CD4-positive, alpha-beta T cell treated with Interleukin-2 at 100 ng/mL for 4 hours (primary cell): ENCODE measurements around the gene DIAPH1.

Experiments
- DNase-seq: peaks from one replicate; pipeline ENCODE4 v3.0.0-alpha.2; 2020; ENCODE audit warnings: low spot score

The DIAPH1 gene

DNA sequence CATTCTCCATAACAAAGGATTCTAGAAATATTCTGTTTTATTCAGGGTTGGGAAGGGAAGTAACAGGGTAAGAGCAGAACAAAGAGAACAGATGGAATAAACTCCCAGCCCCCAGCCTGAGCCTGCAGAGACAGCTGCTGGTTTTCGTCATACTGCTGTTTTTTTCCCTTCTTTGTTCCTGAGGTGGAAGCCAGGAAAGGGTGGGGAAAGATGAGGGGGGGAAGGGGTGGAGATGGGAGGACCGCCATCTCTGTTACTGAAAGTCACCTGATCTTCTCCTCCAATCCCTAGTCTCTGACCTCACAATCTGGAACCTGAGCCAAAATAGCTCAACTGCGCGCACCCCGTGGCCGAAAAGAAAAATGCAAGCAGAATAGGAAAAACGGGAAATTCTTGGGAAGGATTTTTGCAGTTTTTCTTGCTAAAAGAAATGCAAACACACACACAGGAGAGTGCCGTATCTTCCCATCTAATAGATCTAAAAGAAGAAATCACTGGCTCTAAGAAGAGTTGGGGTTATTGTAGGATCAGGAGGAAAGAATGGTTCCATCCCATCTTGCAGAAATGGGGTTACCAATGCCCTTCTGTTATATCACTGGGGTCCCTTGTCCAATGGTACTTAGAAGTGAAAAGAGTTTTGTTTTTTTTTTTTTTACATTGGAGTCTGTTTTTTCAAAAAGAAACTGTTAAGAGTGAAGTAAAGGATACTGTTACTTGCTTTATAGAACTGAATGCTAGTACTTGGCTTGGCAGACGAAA, 57.9 kb downstream of the DIAPH1 start:
- DNase-seq, result no peak

DNA sequence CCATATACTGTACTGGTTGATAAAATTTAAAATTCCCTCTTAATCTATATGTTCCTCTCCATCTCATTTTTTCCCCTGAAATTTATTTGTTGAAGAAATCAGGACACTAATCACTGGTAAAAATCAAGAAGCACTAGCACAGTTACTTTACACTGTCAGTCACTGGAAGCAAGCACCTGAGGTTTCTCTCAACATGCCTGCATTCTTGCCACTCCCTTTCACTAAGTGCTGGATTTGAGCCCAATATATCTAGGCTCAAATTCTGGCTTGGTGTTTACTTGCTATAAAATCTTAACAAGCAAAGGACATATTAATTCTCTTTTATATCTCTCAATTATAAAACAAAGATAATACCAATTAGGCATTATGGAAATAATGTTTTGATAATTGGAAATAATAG, 58.6 kb downstream of the DIAPH1 start:
- DNase-seq, result no peak

DNA sequence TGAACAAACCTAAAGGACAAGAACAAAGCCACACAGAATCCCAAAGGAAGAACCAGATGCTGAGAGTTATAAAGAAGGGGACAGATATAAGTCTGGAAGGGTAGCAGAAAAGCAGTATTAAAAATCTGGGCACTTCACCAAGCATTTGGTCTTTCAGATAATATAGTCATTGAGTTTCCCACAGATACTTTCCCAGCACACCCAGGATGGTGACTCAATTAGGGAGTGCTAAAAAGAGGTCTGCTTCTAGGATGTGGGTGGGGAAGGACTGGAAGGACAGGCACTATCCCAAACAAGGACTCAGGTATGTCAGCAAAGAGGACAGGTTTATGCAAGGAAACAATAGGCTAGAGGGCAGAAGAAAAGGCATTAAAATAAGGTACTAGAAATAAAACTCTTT, 59.3 kb downstream of the DIAPH1 start:
- DNase-seq, result no peak

DNA sequence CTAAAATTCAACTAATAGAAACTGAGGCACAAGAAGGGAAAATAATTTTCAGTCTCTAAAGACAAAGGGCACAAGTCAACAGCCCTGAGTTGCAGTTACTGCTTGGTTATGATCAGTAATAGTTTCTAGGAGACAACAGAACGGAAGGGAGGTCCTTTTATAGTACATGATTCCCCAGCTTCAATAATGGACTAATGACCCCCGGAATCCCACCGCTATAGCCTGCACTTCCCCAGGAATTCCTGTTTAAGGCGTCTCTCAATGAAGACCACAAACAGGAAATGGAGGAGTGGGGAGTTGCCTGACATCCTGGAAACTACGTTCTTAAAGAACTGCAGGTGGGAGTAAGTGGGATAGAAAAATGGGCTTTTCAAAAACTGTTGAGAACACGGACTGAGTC, 60.6 kb downstream of the DIAPH1 start:
- DNase-seq, result no peak

DNA sequence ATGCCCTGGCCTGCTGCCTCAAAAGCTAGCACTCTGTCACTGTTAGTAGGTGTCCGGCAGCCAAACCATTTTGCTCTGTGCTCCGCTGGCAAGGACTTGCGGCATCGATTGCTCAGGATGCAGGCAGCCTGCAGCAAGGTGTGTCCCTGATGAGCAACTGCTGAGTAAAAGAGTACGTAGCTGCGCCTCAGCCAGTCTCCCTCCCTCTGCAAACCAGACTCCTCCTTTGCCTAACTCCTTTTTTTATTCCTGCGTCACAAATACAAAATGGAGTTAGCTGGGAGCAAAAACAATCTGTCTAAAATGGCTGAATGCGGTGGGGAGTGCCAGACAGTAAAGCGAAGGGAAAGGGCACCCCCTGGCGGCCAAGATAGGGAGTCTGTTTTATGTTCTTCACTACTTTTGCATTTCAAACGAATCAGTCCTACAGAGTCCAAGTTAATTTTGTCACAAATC, 61.1 kb downstream of the DIAPH1 start:
- peak; percentile 79 for DNase-seq

DNA sequence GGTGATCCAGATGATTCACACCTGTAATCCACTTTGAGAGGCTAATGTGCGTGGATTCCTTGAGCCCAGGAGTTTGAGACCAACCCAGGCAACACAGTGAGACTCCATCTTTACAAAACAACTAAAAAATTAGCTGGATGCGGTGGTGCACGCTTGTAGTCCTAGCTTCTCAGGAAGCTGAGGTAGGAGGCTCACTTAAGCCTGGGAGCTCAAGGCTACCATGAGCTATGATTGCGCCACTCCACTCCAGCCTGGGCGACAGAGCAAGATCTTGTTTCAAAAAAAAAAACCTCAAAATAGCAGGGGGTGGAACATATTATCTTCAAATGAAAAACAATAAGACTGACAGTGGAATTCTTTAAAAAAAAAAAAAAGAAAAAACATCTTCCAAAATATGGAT, 70.9 kb downstream of the DIAPH1 start:
- DNase-seq, result no peak

DNA sequence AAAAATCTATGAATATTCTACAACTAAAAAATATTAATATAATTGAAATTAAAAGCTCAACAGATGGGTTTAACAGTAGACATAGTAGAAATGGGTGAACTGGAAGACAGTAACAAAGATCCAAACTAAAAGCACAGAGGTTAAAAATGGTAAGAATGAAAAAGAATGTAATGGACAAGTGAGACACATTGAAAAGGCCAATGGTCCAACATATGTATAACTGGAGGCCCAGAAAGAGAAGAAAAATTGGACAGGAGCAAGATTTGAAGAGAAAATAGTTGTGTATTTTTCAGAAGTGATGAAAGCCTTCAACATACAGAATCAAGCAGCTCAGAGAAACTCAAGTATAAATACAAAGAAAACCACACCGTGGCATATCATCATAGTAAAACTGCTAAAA, 71.3 kb downstream of the DIAPH1 start:
- DNase-seq, result no peak

DNA sequence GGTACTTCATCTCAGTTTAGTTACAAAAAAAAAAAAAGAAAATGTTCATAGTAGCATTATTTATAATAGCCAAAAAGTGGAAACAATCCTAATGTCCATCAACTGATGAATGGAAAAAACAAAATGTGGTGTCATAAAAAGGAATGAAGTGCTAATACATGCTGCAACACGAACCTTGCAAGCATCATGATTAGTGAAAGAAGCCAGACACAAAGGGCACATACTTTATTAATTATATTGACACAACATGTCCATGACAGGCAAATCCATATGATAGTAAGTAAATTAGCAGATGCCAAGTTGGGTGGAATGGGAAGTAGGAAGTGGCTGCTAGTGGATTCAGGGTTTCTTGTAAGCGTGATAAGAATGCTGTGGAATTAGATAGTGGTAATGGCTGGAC, 75.7 kb downstream of the DIAPH1 start:
- DNase-seq, result no peak

DNA sequence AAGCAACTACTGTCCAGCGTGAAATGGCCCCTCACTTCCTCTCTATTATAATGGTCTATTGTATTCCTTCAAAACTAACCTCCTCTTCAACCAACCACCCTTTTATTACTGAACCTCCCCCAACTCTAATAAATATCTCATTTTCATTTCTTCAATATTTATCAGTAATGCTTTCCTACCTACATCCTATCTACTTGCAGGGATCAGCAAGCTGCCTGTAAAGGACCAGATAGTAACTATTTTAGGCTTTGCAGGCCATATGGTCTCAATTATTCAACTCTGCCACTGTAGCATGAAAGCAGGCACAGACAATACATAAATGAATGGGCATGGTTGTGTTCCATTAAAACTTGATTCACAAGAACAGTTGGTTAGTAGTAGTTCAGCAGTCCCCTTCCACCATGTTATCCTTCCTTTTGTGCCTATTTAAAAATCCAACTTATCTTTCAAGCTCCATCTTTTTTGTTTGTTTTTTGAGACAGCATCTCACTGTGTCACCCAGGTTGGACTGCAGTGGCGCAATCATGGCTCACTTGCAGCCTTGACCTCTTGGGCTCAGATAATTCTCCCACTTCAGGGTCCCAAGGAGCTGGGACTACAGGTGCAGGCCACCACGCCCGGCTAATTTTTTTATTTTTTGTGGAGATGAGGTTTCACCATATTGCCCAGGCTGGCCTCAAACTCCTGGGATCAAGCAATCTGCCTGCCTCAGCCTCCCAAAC, 84.1 kb downstream of the DIAPH1 start:
- no peak for DNase-seq

DNA sequence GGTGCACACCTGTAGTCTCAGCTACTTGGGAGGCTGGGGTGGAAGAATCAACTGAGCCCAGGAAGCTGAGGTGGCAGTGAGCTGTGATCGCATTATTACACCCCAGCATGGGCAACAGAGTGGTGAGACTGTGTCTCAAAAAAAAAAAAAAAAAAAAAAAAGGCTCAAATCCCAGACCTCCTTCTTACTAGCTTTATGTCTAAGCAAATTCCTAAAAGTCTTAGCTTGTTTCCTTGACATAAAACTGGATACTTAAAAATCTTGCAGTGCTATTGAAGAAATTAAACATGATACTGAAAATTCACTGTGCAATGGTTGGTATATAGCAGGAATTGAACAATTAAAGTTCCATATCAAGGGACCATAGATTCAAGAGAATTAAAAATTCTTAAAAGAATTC, 84.9 kb downstream of the DIAPH1 start:
- DNase-seq, result no peak

DNA sequence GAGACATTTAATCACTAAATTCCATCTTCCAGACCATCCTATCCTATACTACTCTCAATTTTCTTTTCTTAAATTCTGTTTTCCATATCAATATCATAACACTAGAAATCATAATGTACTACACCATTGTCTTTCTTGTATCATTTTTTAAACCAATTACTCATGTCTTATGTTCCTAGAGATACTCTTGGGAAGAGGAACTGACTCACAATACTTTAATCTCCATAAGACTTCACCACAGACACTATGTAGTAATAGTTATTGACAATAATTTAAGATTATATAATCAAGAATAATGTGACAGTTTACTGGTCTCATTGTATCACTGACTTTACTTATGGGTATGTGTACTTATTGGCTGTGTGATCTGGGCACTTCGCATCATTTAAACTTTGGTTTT, 86.1 kb downstream of the DIAPH1 start:
- DNase-seq, result no peak

DNA sequence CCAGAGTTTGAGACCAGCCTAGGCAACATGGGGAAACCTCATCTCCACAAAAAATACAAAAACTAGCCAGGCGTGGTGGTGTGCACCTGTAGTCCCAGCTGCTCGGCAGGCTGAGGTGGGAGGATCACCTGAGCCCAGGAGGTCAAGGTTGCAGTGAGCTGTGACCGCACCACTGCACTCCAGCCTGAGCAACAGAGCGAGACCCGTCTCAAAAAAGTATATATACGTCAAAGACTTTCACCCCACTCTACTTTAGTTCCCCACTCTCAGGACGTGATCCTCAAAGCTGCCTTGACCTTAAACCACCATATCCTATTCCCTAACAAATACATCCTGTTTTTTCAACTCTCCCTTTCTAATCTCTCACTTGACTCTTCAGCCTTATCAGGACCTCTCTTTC, 88.9 kb downstream of the DIAPH1 start:
- DNase-seq, result no peak

DNA sequence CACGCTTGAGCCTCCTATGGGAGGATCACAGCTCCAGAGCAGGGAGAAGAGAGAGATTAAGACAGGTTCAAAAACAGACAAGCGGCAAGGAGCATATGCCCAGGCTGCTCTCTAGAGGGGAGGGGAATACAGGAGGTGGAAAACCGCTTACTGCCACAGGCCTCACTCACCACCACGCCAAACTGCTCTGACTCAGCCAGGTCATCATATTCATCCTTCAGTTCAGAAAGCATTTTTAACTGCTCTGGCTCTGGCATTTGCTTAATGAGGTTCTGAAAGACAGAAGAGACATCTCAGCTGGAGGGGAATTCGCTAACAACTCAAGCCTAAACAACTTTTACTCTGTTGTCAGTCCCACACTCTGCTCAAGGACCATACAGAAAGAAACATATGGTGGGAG, 89.8 kb downstream of the DIAPH1 start:
- no peak for DNase-seq

DNA sequence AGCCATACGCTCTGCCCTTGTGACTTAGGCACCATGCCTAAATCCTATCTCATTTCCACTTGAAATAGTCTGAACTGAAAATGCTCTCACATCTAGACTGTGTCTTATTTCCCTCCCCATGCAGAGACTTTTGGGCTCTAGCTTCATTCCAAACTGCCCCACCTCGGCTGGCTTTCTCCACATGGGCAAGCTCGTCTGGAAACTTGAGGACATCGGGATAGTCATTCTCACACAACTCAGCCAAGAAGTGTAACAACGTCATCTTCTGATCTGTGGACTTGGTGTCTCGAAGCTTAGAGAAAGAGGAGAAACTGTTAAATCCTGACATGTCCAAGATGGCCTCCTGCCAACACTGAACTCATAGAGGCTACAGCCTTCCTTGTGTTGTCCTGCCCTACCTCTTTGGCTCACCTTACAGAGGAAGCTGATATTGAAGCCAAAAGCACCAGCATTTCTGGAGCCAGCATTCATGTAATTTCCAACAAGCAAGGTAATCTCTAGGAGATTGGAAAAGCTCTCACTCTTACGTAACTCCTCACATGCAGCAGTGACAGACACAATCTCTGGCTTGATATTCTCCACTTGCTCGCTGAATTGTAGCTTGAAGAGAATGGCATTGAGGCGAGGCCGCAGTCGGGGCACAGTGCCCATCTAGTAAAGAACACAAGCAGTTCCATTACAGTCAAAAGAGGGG, 90.4 kb downstream of the DIAPH1 start:
- no peak for DNase-seq

DNA sequence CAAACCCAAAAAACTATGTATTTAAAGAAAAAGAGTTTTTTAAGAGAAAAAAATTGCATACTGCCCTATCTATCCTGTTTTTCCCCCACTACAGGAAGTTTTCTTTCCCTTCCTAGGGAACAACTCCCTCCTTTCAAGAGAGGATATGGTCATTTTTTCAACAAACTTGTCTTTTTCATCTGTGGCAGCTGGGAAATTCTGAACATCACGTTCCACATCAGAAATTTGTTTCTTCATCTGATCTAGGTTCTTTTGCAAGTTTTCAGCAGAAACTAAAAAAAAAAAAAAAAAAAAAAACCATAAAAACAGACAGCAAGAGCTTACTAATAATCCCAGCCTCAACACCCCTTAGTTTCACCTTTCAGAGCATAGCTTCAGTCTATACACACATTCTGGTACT, 91.4 kb downstream of the DIAPH1 start:
- DNase-seq, result no peak

DNA sequence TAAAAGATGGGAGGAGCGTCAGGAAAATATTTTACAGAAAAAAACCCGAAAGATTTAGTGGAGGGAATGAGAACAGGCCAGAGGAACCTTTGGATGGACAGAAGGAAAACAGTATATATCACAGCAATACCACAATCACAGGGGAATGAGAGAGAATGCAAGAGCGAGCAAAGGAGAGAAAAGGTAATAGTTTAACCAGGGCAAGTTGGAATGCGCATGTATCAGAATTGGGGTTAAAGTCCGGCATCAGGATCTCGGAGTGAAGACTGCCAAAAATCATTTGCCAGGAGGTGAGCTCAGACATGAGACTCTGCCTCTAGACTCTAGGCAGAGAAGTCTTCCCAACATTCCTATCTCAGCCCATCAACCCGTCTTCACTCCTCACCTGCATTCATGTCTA, 93.1 kb downstream of the DIAPH1 start:
- no peak for DNase-seq

DNA sequence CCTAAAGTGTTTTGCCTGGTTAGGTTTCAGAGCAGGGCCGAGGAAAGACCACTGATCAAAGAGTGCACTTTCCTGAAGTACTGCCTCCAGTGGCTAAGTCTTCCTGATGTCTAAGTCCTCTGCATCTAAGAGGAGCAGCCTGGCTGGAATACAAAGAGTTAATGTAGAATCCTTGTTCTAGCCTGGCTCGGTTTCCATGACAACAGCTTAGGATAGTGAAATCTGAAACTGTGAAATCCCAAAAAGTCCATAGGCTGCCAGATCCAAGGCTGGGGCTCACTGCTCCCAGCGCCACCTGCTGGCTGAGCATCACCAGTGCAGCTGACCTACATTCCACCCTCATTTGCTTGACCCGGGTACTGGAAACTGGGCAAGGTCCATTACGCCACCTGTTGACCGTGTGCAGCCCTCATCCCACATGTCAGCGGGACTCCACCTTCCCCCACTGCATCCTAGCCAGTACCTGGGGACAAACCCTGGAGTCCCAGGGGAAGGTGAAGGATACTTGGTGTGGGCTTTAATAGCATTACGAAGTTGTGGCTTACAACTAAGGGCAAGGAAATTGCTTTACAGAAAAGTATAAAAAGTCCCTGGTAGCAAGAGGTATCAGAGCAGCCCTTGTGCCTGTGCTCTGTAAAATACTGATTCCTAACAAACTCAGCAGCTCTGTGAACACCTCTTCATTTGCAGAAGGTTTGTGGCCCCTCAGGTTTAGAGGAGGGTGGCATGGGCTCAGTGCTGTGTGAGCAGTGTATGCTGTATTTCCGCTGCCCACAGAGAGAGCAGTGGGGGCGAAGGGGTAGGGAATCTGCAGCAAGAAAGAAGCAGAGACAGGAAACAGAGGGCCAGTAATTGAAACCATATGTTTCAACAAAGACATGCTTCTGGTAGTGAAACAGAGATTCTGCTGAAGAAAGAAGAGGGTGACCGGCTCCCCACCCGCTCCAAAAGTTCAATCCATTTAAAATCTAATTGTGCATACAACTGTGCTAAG, 93.9 kb downstream of the DIAPH1 start:
- DNase-seq, result peak; percentile 53

DNA sequence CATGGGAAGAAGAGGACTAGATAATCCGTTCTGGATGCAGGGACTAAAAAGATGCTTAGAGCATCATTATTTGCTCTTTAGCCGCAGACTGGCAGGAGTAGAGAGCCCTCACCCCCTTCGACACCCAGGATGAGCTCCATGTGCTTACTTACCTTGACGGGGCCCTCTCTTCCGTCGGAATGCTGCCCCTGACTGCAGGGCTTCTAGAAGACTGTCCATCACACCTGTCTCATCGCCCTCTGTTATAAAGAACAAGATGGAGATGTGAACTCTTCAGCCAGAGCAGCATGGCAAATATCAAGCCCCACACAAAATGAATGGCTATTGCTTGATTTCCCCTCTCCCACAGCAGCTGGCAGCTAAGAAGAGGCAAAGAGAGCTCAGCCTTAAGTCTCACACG, 94.8 kb downstream of the DIAPH1 start:
- no peak for DNase-seq

DNA sequence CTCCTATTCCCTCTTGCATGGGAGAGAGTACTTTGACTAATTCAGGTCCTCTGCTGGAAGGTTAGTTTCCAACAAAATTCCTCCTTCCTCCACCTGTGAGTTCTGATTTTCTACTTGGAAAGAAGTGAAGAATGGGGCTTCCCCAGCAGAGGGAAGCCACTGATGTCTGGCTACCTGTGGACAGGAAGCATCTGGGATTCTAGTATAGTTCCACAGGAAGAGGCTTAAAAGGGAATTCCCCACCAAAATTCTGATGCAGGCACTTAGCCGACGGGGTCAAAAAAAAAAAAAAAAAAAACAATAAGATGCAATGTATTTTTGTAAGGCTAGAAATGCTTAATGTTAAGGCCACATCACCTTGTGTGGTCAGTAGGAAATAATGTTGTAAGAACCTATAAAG, 96.5 kb downstream of the DIAPH1 start:
- no peak for DNase-seq

DNA sequence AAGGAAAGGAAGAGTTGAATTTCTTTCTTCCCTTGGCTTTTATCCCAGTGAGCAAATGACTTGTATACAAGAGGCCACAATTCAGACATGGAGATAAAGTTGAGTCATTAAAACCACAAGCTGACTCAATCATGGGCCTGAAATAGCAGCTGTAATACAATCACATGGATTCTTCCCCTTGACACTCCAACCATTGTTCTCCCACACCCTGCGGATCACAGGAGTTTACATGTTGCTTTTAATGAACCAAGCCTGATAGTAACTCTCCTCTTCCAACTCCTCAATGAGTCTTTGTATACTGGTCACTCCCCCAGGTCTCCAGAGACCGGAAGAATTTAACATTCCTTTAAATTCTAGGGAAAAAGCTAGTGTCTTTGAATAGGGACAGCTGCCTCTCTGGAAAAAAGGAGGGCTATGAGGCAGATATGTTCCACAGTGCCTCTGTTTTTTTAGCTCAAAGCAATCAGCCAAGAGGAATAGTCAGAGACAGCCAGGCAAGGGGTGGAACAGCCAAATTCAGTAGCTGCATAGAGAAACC, 97.5 kb downstream of the DIAPH1 start:
- DNase-seq, result peak; percentile 23
